ENCODE measurements around the gene CAPN14.
A peak's percentile ranks its signal among the peaks of the same experiment; 100 is the strongest.

Gene CAPN14

GRCh38 chr2:31140151-31140550, 77.2 kb downstream of the CAPN14 start:
- DNase-seq (ENCODE audit: low read depth in 2 of 2): no peak

GRCh38 chr2:31139671-31140070, 77.6 kb downstream of the CAPN14 start:
- no peak for DNase-seq (ENCODE audit: low read depth in 2 of 2)

- peak in 1 of 2 donors; percentile 2 for DNase-seq (ENCODE audit: low read depth in 2 of 2)
Measured at GRCh38 chr2:31138037-31138962, 79.0 kb downstream of the CAPN14 start, which contains the start of gene GALNT14. Gene GALNT14 (minus strand): TSS chr2:31138440. CDS start chr2:31138086, 354 bp downstream.

GRCh38 chr2:31137211-31138036, 79.9 kb downstream of the CAPN14 start:
- no peak for DNase-seq (ENCODE audit: low read depth in 2 of 2)

GRCh38 chr2:31136732-31137131, 80.6 kb downstream of the CAPN14 start:
- DNase-seq (ENCODE audit: low read depth in 2 of 2): no peak

- DNase-seq (ENCODE audit: low read depth in 2 of 2): no peak
Measured at GRCh38 chr2:31136000-31136399, 81.3 kb downstream of the CAPN14 start.

- no peak for DNase-seq (ENCODE audit: low read depth in 2 of 2)
Measured at GRCh38 chr2:31134480-31134879, 82.8 kb downstream of the CAPN14 start.

- DNase-seq (ENCODE audit: low read depth in 2 of 2): no peak
Measured at GRCh38 chr2:31132786-31133185, 84.5 kb downstream of the CAPN14 start.

- no peak for DNase-seq (ENCODE audit: low read depth in 2 of 2)
Measured at GRCh38 chr2:31131871-31132270, 85.4 kb downstream of the CAPN14 start.

- no peak for DNase-seq (ENCODE audit: low read depth in 2 of 2)
Measured at GRCh38 chr2:31129375-31130171, 87.7 kb downstream of the CAPN14 start.

- no peak for DNase-seq (ENCODE audit: low read depth in 2 of 2)
Measured at GRCh38 chr2:31127931-31128330, 89.4 kb downstream of the CAPN14 start.

GRCh38 chr2:31125918-31126695, 91.2 kb downstream of the CAPN14 start:
- DNase-seq (ENCODE audit: low read depth in 2 of 2): no peak

- DNase-seq (ENCODE audit: low read depth in 2 of 2): no peak
Measured at GRCh38 chr2:31124904-31125303, 92.4 kb downstream of the CAPN14 start.
